Stimulated activated CD8-positive, alpha-beta memory T cell treated with anti-CD3 and anti-CD28 coated beads, Interleukin-4, amount 100 ng/mL, for 24 hours (primary cell): Measurements from ENCODE around the gene HOXA13.

ENCODE experiments used
- DNase-seq: peaks from one replicate; pipeline ENCODE4 v3.0.0-alpha.2; 2020; ENCODE audit warnings: low read depth

HOXA13 gene

DNA sequence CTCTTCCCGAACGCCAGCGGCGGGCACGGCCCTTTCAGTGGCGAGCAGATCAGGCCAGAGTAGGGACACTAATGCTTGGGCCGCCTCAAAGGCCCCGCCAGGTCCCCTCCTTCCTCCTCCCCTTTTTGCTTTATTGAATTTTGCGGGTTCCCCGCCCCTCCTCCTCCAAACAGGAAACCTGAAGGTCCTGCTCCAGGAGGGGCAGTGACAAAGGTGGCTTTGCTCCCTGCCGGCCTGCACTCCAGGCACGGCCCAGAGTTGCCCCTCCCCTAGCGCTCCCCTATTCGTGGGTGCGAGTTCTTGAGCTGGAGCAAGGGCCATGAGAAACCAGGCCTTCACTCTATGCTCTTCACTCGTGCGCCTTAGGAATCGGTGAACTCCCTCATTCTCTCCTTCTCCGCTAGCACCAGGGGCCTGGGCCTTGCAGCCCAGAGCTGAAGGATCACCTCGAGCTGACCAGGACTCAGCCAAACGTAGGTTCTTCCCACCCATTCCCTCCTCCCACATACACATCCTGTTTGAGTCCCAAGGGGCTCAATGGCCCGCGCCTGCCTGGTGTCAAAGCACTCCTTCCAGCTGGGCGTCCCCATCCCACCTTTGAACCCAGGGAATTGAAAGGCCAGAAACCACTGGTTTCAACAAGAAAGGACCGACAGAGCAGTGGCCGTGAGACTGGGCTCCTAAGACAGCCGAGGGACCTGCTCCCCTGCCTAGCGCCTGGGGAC lies 51.7 kb downstream of the HOXA13 start:
- no peak for DNase-seq

DNA sequence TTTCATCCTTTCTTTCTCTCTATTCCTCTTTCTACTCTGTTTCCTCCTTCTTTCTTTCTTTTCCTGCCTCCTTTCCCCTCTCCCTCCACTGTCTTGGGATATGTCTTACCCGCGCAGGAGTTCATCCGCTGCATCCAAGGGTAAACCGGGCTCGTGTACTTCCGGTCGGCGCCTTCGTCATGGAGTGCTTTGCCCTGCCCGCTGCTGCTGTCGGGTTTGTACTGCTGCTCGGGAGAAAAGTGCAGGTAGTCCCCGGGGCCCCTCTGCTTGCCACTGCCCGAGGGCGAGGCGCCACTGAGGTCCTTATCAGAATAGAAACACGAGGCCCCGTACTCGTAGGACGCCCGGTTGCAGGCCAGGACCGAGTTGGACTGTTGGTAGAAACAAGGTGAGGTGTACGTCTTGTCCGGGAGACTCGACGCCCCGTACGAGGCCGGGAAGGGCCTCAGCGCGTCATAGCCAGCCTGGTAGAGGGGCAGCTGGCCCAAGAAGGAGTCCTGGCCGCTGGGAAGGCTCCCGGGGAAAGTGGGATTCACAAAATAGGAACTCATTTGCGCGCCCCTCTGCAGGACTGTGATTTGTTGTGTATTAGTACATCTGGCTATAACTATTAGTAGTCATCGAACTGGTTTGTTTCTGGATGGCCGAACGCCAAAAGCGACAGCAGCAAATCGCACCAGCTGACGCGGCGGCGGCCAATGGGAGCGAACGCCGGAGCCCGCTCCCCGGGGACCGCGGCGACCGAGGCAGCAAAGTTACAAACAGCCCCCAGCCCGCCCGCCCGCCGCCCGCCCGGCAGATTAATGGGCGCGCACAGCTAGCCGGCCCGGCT lies 52.5 kb downstream of the HOXA13 start, which contains the start of gene HOXA6:
TSS of gene HOXA6 (minus strand) at position 576 of the 832 bp plus-strand sequence. CDS start at position 551, 25 bp downstream.
- DNase-seq: no peak

DNA sequence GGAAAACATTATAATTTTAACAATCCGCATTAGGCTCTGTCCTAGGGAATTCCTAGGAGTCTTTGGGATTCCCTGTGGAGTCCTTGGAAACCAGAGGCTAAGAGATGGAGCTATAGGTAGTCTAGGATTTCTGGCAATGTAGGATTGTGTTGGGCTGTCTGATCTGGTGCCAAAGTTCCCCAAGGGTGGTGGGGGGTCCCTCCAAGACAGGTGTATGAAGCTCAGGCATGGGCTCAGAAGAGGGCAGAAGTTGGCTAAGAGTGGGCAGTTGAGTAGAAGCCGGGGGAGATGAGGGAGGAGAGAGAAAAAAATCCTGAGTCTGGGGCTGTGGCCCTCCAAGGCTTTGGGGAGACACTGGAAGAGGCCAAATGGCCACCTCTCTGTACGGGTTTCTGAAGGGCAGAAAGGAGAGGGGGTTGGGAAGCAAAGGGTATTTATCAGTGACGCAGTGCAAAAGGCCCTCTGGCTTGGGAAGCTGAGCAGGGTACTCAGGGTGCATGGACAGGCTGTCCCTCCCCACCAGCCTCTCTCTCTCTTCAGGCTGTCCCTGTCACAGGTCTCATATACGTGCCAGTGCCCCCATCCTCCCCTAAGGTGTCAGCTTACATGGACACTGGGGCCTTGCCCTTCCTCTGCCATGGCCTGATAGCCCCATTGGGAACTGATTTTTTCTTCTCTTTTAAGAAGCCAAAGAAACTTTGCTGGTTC lies 53.2 kb downstream of the HOXA13 start:
- DNase-seq: no peak

DNA sequence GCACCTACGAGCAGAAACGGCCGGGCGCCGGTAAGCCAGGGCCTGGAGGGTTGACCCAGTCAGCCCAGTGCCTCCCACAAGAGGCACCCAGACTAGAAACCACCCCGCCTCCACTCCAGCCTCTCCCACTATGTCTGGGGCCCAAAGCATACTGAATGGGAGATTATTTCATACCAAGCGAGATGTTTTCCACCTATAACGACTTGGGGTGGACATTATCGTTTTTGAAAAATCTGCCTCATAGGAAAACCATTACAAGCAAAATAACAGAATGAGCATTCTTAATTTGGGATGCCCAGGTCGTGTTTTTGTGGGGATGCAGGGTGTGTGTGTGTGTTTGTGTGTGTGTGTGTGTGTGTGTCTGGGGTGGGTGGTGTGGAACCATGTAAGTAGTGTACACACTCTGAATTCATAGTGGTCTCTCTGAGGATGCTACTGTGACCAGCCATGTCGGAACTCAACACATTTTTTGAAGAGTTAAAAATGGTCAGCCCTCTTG lies 53.9 kb downstream of the HOXA13 start:
- DNase-seq: no peak

DNA sequence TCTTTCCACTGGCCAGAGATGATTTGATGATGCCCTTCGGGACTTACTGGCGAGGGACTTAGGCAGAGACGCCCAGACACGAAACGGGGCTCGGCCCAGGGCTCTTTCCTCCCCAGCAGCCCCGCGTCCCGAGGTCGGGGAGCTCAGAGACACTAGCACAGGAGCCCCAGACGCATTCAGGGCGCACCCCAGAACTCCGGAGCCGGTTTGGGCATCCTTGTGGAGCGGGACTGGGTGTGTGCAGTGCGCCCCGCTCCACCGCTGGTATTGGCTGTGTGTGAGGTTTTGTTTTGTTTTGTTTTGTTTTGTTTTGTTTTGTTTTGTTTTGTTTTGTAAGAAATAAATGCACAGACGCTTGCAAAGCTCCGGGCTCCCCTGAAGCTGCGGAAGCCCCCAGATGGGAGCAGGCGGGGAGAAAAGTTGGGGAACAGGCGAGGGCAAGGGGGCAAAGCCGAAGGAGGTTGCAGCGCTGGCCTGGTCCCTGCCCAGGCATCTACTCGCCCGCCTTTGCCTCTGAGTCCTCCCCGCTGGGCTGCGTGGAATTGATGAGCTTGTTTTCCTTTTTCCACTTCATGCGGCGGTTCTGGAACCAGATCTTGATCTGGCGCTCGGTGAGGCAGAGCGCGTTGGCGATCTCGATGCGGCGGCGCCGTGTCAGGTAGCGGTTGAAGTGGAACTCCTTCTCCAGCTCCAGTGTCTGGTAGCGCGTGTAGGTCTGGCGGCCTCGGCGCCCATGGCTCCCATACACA lies 54.6 kb downstream of the HOXA13 start:
- DNase-seq: no peak

DNA sequence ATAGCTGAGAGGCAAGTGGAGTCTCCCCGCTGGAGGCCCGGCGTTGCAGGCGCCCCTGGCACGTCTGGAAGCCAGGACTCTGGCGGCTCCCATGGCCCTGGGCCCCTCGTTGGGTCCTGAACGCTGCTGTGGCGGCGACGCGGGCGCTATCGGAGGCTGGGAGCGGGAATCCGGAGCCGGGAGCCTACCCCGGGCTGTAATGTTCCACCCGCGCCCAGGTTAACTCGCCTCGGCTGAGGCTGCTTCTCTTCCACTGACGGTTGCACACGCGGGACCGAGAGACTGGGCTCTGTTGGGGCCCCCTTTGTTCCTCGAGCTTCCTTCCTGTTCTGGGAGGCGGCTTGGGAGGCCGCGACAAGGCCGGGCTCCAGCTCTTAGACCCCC lies 55.1 kb downstream of the HOXA13 start:
- no peak for DNase-seq
